ENCODE results near the gene RNF144B. TPM values are rescaled to one million over a fixed set of nuclear protein-coding genes. Genes with fewer than 3 reads are reported as not detected.

RNF144B gene
- polyA plus RNA-seq, 3 donors, result 25.6 to 31.0 (median 27.9) TPM

DNA sequence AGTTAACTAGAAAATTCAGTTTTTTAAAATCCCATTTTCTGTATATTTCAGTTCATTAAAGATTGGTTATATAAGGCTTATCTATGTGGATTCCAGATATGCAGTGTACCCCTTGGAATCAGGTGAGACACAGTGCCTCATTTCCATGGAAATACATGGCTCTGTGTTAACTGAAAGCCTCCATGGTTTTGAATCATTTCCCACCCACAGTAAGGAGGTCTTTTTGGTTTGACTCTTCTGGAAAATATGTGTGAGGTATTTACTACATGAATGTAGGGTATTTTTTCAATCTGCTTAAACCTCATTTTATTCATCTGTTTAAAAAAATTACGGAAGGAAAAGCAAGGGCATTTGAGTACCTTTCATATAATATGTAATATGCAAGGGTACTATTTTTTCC lies 25.5 kb downstream of the RNF144B start:
- Mint-ChIP-seq H3K36me3 (peaks cover 62 to 77% of the 10 kb centered on the region in 2 donors), H3K27me3 (ENCODE audit: low read depth in 3 of 3) (peaks cover 0 to 2% (median 1%) of the 10 kb centered on the region in 3 donors), H3K4me1 (peaks cover 53% of the 10 kb centered on the region), H3K9me3 (peaks cover 0 to 3% (median 0%) of the 10 kb centered on the region in 7 donors), H3K4me3 (no peak overlapping the region), H3K27ac (peak overlapping the region; percentile 88 to 94 (median 92))
- Histone ChIP-seq H2AFZ (ENCODE audit: insufficient read depth, low read depth, low read length, poor library complexity, severe bottlenecking) (no peak overlapping the region), H3K9me3 (replicated peaks in 1 of 2; ENCODE audit: control insufficient read depth in 1 of 2, insufficient read depth in 1 of 2, low read length in 2 of 2) (no peaks in the 10 kb centered on the region), H3K36me3 (replicated peaks in 1 of 2; ENCODE audit: control insufficient read depth in 1 of 2, insufficient read depth in 2 of 2, low read length in 2 of 2) (peaks cover 22 to 56% of the 10 kb centered on the region in 2 donors), H3K79me2 (ENCODE audit: insufficient read depth, low read length) (peaks cover 89% of the 10 kb centered on the region), H3K4me2 (replicated peaks; ENCODE audit: extremely low read depth, low read length, poor library complexity, severe bottlenecking) (peak overlapping the region; percentile 56), H3K27me3 (ENCODE audit: control insufficient read depth in 2 of 2, insufficient read depth in 2 of 2, low read length in 2 of 2) (no peaks in the 10 kb centered on the region), H3K9ac (ENCODE audit: insufficient read depth, low read length, poor library complexity, severe bottlenecking) (peak overlapping the region; percentile 9), H3K27ac (ENCODE audit: low read depth in 1 of 2, low read length in 2 of 2) (peak overlapping the region in 1 of 2 donors; percentile 85), H3K4me1 (ENCODE audit: control insufficient read depth in 1 of 2, insufficient read depth in 2 of 2, low read length in 2 of 2) (peaks cover 31 to 45% of the 10 kb centered on the region in 2 donors), H3K4me3 (replicated peaks in 1 of 3; ENCODE audit: low read depth in 2 of 3, low read length in 3 of 3) (peak overlapping the region in 1 of 3 experiments; percentile 39), H4K20me1 (ENCODE audit: insufficient read depth, low read length) (peaks cover 40% of the 10 kb centered on the region)
- no CpG with 5 or more reads among the region's 1 CpG for WGBS (ENCODE audit: insufficient coverage)
- peak in 1 of 3 donors; percentile 23 for DNase-seq
- TF ChIP-seq, protein P1, sequence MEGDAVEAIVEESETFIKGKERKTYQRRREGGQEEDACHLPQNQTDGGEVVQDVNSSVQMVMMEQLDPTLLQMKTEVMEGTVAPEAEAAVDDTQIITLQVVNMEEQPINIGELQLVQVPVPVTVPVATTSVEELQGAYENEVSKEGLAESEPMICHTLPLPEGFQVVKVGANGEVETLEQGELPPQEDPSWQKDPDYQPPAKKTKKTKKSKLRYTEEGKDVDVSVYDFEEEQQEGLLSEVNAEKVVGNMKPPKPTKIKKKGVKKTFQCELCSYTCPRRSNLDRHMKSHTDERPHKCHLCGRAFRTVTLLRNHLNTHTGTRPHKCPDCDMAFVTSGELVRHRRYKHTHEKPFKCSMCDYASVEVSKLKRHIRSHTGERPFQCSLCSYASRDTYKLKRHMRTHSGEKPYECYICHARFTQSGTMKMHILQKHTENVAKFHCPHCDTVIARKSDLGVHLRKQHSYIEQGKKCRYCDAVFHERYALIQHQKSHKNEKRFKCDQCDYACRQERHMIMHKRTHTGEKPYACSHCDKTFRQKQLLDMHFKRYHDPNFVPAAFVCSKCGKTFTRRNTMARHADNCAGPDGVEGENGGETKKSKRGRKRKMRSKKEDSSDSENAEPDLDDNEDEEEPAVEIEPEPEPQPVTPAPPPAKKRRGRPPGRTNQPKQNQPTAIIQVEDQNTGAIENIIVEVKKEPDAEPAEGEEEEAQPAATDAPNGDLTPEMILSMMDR (IDR thresholded peaks at IDR 0.05), result no peak
- intact Hi-C loops (cut with micrococcal nuclease), result no loop called here

DNA sequence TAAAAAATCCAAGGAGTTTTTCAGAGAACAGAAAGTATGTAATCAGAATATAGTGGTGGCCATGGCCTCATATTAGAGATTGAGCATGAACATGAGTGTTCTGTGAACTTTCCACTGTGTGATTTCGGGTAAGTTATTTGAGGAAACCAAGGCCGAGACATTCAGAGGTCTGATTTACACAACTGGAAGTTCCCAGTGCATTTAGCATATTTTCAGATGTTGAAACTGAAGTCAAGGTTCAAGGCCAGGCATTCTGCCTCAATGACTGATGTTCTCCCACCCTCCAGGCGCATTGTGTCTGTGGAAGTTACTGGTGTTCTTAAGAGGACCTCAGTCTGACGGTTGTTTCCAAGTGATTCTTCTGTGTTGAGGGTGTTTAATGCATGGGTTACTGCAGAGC lies 26.2 kb downstream of the RNF144B start:
- Histone ChIP-seq H3K4me2 (replicated peaks; ENCODE audit: extremely low read depth, low read length, poor library complexity, severe bottlenecking) (peak overlapping the region; percentile 56), H3K9ac (ENCODE audit: insufficient read depth, low read length, poor library complexity, severe bottlenecking) (no peak overlapping the region), H3K27me3 (ENCODE audit: control insufficient read depth in 2 of 2, insufficient read depth in 2 of 2, low read length in 2 of 2) (no peaks in the 10 kb centered on the region), H3K4me3 (replicated peaks in 1 of 3; ENCODE audit: low read depth in 2 of 3, low read length in 3 of 3) (peak overlapping the region in 1 of 3 experiments; percentile 39), H2AFZ (ENCODE audit: insufficient read depth, low read depth, low read length, poor library complexity, severe bottlenecking) (no peak overlapping the region), H3K4me1 (ENCODE audit: control insufficient read depth in 1 of 2, insufficient read depth in 2 of 2, low read length in 2 of 2) (peaks cover 31 to 45% of the 10 kb centered on the region in 2 donors), H4K20me1 (ENCODE audit: insufficient read depth, low read length) (peaks cover 44% of the 10 kb centered on the region), H3K79me2 (ENCODE audit: insufficient read depth, low read length) (peaks cover 89% of the 10 kb centered on the region), H3K27ac (ENCODE audit: low read depth in 1 of 2, low read length in 2 of 2) (peak overlapping the region in 1 of 2 donors; percentile 85), H3K36me3 (replicated peaks in 1 of 2; ENCODE audit: control insufficient read depth in 1 of 2, insufficient read depth in 2 of 2, low read length in 2 of 2) (peaks cover 20 to 54% of the 10 kb centered on the region in 2 donors), H3K9me3 (replicated peaks in 1 of 2; ENCODE audit: control insufficient read depth in 1 of 2, insufficient read depth in 1 of 2, low read length in 2 of 2) (no peaks in the 10 kb centered on the region)
- Mint-ChIP-seq H3K27me3 (ENCODE audit: low read depth in 3 of 3) (peaks cover 0 to 1% (median 0%) of the 10 kb centered on the region in 3 donors), H3K36me3 (peaks cover 62 to 73% of the 10 kb centered on the region in 2 donors), H3K27ac (peak overlapping the region; percentile 88 to 94 (median 92)), H3K4me3 (peak overlapping the region in 1 of 2 donors; percentile 31), H3K4me1 (peaks cover 57% of the 10 kb centered on the region), H3K9me3 (peaks cover 0 to 3% (median 0%) of the 10 kb centered on the region in 7 donors)
- TF ChIP-seq, protein P1 (IDR thresholded peaks at IDR 0.05), result no peak
- intact Hi-C loops (cut with micrococcal nuclease), result no loop called here
- peak in 2 of 3 donors; percentile 55 to 90 for DNase-seq
- no CpG with 5 or more reads among the region's 4 CpGs for WGBS (ENCODE audit: insufficient coverage)
